Measurements from ENCODE around the gene PRTN3.
"Not testable (repeated sequence)": the region's sequence is repeated elsewhere in the genome, so short reads cannot be mapped to it uniquely, and the experiment has no call there.

PRTN3 gene

GRCh38 chr19:816500-816857 is 24.3 kb upstream of the PRTN3 start:
- DNase-seq: no peak

- not testable (repeated sequence) for DNase-seq
These were observed 20.6 kb upstream of the PRTN3 start for GRCh38 chr19:820212-820611.

DNA sequence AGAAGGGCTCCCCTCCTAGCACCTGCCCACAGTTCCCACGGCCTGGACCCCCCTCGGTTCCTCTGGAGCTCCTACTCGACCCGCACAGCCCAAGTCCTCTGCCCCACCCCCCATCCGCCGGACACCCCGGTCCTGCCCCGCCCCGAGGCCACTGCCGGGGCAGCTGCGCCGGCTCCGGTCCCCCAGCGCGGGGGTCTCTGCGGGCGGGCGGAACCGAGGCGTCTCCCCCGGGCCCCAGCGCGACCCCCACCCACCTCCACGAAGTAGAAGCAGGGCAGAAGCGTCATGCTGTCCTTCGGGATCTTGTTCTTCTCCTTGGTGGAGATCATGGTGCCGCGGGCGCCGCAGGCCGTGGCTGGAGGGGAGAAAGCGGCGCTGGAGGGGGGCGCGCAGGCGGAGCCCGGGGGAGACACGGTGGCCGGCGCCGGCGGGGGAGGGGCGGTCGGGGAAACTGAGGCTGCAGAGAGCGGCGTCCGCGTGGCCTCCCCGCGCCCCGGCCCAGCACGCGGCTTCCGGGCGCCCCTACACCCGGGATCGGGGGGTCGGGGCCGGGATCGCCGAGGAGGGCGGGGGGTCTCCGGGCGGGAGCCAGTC is 19.5 kb upstream of the PRTN3 start:
- DNase-seq: no peak

- no peak for DNase-seq
These were observed 18.8 kb upstream of the PRTN3 start, which contains the start of gene PLPPR3 for GRCh38 chr19:821825-822503. TSS of gene PLPPR3 (minus strand) at chr19:821955. CDS start at chr19:821559, 396 bp downstream.

GRCh38 chr19:823565-824121 is 17.2 kb upstream of the PRTN3 start:
- no peak for DNase-seq

DNA sequence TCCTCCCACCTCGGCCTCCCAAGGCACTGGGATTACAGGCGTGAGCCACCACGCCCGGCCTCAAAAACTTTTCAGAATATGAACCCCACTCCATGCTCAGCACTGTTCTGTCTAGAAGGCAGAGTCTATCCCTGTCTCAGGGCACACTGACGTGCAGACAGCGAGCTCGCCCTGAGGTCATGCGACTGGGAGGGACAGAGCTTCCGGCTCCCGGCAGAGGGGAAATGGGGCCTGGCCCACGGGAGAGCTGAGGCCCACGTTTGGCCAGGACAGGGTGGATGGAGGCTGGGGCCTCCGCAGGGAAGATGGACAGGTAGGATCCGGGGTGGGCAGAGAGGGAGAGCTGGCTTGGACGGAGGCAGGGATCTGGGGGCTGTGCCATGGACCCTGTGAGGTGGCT is 15.9 kb upstream of the PRTN3 start:
- no peak for DNase-seq

DNA sequence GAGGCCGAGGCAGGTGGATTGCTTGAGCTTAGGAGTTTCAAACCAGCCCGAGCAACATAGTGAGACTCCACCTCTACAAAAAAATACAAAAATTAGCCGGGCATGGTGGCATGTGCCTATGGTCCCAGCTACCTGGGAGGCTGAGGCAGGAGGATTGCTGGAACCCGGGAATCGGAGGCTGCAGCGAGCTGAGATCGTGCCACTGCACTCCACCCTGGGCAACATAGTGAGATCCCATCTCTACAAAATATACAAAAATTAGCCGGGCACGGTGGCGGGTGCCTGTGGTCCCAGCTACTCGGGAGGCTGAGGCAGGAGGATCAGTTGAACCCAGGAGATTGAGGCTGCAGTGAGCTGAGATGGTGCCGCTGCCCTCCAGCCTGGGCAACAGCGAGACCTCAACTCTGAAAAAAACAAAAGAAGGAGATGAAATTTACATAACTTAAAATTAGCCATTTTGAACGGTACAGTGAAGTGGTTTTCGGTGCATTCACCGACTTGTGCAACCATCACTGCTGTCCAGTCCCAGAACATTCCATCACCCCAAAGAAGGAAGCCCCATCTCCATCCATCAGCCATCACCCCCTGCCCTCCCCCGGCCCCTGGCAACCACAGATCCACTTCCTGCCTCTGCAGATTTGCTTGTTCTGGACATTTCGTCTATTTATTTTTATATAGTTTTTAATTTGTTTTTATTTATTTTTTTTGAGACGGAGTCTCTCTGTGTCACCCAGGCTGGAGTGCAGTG is 14.7 kb upstream of the PRTN3 start:
- DNase-seq: no peak

- DNase-seq: no peak
These were observed 13.5 kb upstream of the PRTN3 start for GRCh38 chr19:827314-827709.

DNA sequence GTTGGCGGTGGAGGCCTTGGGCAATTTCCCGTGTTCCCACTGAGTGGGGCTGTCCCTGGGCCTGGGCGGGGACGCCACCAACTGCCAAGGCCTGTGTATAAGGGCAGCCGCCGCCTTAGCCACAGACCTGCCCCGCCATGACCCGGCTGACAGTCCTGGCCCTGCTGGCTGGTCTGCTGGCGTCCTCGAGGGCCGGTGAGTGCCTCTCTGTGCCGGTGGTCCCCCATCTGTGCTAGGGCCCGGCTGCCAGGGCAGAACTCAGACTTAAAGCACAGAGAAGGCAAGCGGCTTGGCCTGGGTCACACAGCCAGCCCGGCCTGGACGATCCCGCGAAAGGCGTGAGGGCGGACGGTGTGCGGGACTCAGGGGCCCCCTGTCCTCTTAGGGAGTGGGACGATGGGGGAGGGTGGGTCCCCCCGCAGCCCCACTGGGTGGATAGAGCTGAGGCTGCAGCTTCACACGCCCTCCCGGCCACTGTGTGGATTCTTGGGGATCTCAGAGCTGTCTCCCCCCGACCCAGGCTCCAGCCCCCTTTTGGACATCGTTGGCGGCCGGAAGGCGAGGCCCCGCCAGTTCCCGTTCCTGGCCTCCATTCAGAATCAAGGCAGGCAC is 13.0 kb upstream of the PRTN3 start, which contains the start of gene AZU1:
Gene AZU1, plus strand, starts transcription at position 128 of the 612 bp plus-strand sequence. Its CDS starts 10 bp downstream, at position 138.
- no peak for DNase-seq

DNA sequence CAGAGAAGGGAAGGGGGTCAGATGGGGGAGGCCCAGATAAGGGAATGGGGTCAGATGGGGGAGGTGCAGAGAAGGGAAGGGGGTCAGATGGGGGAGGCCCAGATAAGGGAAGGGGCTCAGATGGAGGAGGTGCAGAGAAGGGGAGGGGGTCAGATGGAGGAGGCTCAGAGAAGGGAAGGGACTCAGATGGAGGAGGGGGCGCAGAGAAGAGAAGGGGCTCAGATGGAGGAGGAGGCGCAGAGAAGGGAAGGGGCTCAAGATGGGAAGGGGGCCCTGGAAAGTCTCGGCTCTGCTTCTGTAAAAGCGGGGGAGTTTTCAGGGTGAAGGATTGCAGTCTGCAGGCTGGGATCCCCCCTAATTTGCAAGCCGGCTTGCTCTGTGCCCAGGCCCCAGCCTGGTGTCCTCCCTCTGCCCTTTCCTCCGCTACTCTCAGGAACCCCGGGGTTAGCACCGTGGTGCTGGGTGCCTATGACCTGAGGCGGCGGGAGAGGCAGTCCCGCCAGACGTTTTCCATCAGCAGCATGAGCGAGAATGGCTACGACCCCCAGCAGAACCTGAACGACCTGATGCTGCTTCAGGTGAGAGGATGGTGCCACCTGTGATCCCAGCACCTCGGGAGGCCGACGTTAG is 11.6 kb upstream of the PRTN3 start:
- DNase-seq: no peak

DNA sequence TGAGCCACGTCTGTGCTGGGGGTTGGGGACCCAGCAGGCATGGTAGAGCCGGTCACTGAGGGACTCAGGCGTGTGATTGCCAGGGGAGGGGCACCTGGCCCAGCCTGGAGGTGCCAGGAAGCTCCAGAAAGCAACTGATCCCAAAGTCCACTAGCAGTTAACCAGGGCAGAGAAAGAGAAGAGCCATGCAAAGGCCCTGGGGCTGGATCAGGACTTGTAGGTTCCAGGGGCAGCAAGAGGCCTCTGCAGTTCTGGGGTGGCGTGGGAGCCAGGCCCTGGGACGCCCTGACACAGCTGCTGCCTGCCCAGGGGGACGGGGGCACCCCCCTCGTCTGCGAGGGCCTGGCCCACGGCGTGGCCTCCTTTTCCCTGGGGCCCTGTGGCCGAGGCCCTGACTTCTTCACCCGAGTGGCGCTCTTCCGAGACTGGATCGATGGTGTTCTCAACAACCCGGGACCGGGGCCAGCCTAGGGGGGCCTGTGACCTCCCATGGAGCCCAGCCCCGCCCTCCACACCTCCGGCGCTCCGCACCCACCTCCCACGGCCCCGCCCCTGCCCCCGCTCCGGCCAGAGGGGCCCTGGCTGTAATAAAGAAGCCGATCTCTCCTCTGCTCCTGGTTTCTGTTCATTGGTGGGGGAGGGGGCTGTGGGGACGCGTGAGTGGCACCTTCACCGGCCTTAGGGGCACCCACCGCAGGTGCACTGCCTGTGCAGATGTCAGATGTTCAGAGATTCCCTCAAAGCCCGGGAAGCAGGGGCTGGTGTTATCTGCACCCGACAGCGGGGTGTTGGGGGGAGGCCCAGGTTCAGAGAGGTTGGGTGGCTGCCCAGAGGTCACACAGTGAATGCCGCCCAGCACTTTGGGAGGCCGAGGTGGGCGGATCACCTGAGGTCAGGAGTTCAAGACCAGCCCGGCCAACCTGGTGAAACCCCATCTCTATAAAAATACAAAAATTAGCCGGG is 9.1 kb upstream of the PRTN3 start:
- no peak for DNase-seq

DNA sequence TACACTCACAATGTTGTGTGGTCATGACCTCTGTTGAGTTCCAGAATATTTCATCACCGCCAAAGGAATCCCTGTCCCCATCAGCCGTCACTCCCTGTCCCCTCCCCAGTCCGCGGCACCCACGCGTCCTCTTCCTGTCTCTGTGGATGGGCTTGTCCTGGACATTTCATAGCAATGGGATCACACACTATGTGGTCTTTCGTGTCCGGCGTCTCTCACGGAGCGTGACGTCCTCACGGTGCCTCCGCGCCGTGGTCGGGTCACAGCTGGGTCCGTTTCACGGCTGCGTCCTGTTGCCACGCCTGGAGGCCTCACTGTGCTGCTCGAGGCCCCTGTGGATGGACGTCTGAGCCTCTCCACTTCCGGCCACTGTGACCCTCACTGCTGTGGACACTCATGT is 6.6 kb upstream of the PRTN3 start:
- DNase-seq: no peak

GRCh38 chr19:835210-835810 is 5.5 kb upstream of the PRTN3 start:
- no peak for DNase-seq

DNA sequence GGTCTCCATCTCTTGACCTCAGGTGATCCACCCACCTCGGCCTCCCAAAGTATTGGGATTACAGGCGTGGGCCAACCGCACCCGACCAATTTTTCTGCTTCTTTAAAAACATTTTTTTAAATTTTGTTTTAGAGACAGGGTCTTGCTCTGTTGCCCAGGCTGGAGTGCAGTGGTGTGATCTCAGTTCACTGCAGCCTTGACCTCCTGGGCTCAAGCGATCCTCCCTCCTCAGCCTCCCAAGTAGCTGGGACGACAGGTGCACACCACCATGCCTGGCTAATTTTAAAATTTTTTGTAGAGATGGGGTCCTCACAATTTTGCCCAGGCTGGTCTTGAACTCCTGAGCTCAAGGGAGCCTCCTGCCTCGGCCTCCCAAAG is 2.0 kb downstream of the PRTN3 start:
- not testable (repeated sequence) for DNase-seq

DNA sequence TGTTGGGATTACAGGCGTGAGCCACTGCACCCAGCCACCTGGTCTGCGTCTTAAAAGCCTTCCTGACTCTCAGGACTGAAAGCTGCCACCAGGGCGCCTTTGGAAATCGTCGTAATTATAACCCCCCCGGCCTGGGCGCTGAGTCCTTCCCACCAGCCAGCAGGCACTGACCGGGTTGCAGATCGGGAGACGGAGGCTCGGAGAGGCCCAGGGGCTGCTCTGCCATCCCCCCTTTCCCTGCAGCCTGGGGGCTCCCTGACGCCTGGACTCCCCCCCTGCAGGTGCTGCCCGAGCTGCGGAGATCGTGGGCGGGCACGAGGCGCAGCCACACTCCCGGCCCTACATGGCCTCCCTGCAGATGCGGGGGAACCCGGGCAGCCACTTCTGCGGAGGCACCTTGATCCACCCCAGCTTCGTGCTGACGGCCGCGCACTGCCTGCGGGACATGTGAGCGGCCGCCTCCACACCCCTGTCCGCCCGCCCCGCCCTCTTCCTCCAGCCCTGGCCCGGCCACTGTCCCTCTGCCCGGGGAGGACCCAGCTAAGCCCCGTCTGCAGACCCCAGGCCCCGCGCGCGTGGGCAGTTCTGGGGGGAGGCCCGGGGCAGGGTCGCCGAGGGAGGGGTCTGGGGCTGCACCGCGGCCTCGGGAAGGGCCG is 2.5 kb downstream of the PRTN3 start:
- DNase-seq: no peak

- DNase-seq: no peak
These were observed 3.2 kb downstream of the PRTN3 start for GRCh38 chr19:843836-844545.

GRCh38 chr19:844546-844971 is 3.8 kb downstream of the PRTN3 start:
- no peak for DNase-seq

DNA sequence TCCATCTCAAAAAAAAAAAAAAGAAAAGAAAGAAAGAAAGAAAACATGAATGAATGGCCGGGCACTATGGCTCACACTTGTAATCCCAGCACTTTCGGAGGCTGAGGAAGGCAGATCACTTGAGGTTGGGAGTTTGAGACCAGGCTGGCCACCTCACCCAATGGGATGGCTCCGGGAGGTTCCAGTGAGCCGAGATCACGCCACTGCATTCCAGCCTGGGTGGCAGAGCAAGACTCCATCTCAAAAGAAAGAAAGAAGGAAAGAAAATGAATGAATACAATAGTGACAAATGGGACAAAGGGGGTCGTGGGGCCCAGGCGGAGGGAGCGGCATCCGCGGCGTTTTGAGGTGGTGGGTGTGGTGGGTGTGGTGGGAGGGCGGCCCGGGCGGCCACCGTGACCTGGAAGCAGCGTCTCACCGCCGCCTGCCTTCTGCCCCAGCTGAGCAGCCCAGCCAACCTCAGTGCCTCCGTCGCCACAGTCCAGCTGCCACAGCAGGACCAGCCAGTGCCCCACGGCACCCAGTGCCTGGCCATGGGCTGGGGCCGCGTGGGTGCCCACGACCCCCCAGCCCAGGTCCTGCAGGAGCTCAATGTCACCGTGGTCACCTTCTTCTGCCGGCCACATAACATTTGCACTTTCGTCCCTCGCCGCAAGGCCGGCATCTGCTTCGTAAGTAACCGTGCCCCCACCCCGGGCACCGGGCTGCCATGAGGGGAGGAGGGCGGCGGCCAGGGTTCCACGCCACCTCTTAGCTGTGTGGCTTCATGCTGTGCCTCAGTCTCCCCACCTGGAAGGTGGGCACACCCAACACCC is 5.1 kb downstream of the PRTN3 start:
- no peak for DNase-seq

DNA sequence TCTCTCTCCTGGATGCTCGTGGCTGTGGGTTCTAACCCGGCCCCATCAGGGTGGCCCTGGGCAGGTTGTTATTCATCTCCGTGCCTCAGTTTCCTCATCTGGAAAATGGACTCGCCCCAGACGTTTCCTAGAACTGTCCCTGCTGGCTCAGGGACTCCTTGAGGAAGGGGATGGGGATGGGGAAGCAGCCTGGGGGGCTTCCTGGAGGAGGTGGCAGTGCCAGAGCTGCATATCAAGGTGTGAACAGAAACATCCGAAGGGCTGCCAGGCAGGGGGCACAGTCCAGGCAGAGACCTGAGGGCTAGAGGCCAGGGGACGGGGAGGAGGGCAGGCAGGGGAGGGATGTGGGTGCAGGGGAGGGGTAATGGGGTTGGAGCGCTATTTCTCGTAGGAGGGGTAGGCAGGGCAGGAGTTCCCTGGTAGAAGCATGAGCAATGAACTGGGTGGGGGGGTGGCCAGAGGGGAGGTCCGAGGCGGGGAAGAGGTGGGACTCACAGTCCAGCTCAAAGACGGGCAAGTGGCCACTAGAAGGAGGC is 7.7 kb downstream of the PRTN3 start:
- DNase-seq: no peak
